Measurements from ENCODE around the gene LUZP2.

The LUZP2 gene

DNA sequence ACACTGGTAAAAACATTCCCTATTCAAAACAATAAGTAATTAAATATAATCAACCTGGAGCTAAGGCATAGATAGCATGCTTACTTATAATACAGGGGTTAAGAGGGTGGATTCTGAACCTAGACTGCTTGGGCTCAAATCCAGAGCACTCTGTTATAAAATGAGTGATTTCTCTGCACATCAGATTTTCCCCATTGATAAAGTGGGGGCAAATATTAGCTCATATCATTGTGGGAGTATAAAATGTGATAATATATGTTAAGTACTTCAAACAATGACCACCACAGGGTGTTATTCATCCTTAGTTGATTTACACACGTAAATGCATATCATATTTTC, 139.4 kb downstream of the LUZP2 start:
- no peak for DNase-seq

DNA sequence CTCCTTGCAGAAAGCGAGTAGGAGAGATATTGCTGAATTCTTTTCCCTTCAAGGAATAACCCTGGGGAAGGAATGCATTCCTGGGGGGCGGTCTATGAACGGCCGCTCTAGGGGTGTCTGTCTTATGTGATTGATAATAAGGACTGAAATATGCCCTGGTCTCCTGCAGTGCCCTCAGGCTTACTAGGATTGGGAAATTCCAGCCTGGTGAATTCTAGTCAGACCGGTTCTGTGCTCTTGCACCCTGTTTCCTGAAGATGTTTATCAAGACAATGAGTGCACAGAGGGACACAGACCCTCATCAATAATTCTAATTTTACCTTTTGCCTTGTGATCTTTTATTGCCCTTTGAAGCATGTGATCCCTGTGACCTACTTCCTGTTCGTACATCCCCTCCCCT, 140.7 kb downstream of the LUZP2 start:
- DNase-seq = no peak

GRCh38 chr11:24642648-24643047, 145.8 kb downstream of the LUZP2 start:
- DNase-seq = no peak

GRCh38 chr11:24645563-24645962, 148.7 kb downstream of the LUZP2 start:
- no peak for DNase-seq

- DNase-seq = no peak
Measured at GRCh38 chr11:24651873-24652272, 155.0 kb downstream of the LUZP2 start.

GRCh38 chr11:24653901-24654300, 157.0 kb downstream of the LUZP2 start:
- DNase-seq = no peak

- no peak for DNase-seq
Measured at GRCh38 chr11:24661331-24661730, 164.5 kb downstream of the LUZP2 start.

- no peak for DNase-seq
Measured at GRCh38 chr11:24664399-24664798, 167.5 kb downstream of the LUZP2 start.

DNA sequence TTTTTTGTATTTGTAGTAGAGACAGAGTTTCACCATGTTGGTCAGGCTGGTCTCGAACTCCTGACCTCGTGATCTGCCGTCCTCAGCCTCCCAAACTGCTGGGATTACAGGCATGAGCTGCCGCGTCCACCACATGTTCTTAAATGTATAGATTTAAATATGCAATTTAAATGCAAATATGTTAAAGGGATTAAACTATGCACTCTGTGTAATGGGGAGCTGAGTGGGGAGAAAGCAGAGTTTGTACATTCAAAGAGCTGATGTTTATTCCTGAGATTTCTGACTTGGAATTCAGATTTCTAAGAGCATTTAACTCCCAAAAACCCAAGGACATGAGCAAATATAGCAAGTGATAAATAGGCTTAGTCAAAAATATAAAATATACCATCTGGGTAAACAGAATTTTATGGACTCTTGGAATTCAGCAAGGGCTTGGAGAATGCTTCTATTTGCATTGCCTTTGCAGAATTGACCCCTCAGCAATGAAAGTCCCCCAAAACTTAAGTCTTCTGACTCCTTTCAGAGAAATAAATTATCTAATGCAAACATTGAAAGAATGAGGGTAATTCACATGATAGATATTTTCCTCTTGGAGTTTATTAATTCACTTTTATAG, 170.6 kb downstream of the LUZP2 start:
- no peak for DNase-seq

DNA sequence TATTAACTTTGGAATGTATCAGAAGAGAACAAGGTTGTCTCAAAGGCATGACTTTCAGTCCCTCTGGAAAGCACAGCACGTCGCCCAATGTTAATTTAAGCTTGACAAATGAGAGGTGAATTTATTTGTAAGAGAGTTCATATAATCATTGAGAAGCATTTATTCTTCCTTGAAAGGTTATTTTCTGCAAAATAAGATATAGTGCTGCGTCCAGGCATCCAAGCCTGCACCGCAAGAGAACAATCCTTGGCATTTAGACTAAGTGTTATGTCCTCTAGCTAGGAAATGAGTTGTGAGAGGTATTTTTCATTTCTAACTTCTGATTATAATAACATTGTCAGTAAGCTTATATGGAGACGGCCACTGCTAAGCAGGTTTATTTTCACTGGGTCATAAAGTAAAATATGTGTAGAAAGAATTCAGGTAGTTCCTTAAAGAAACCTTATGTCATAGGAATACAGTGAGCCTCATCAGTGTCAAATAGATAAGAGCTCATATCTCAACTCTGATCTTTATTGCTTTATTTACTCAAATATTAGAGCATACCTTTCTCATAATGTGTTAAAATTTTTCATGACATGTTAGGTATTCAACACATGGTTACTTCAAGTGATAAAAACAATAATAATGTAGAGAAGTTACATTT, 182.0 kb downstream of the LUZP2 start:
- no peak for DNase-seq

DNA sequence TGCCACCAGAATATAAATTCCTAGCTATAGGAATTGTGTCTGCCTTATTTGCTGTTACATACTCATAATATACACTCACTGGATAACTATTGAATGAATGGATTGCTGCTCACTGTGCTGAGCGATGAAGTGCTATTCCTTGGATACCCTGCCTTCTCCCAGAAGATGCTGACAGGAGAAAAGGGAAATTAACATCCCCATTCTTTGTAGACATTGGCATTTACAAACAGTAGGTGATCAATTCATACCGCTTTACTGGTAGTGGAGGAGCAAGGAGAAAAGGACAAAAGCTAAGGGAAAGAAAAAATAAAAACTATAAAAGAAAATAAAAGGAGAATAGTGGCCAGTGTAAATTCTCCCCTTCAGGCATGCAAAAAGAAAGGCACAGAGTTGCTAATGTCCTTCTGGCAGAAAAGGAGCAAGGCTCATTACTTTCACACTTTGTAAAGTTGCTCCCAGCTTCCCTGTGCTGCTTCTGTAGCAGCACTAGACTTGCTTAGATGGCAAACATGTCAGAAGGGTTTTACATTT, 183.0 kb downstream of the LUZP2 start:
- DNase-seq = no peak

- DNase-seq = no peak
Measured at GRCh38 chr11:24683583-24683982, 186.7 kb downstream of the LUZP2 start.

DNA sequence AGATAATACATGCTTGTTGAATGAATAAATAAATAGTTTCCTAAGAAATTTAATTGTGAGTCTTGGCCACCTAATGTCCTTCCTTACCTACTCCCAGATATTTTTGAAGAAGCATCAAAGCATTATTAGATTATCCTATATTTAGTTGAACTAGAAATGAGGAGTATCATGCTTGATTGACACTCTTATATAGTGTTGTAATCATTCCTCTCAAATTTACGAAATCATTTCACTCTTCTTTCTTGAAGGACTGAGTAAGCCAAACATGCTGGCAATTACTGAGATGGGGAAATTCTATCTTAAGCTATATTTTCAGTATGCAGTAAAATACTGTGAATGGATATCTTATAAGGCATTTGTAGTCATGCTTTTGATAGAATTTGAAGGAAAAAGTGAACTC, 189.0 kb downstream of the LUZP2 start:
- no peak for DNase-seq

DNA sequence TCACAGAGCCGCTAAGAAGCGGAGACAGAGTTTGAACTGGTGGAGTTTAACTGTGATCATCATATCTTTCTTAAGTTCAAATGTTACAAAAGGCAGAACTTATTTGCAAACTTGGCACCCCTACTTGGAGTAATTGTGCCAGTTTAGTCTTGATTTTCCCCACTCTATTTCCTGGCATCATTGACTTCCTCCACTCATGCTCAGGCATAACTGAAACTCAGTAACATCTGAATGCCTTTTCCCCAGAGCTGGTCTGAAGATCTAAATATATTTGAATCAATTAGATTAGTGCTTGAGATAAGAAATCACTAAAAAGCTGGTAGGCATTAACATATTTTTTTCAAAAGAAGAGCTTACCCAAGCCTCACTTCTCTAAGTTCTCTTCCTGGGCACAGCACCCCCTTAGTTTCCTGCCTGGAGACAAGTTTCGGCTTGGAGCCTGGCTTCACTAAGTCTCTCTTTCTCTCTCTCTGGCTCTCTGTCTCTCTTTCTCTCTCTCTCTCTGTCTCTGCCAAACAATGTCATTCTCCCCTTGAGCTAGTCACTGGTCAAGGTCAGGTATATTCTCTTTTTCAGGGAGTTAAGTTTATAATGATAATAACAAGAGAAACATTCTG, 190.8 kb downstream of the LUZP2 start:
- DNase-seq = no peak

DNA sequence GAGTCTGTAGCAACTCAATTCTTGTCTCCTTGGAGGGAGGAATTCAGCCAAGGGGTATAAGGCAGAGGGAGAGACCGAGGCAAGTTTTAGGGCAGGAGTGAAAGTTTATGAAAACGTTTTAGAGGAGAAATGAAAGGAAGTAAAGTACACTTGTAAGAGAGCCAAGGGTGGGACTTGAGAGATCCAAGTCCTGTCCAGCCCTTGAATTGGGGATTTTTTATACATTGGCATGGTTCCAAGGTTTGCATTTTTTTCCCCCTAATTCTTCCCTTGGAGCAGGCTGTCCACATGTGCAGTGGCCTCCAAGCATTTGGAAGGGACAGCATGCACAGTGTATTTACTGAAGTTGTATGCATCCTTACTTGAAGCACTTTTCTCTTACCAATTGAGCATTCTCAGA, 192.1 kb downstream of the LUZP2 start:
- DNase-seq = no peak

- no peak for DNase-seq
Measured at GRCh38 chr11:24697522-24698111, 200.8 kb downstream of the LUZP2 start.

GRCh38 chr11:24704716-24705115, 207.9 kb downstream of the LUZP2 start:
- DNase-seq = no peak

- no peak for DNase-seq
Measured at GRCh38 chr11:24705474-24705873, 208.6 kb downstream of the LUZP2 start.

GRCh38 chr11:24708616-24709015, 211.8 kb downstream of the LUZP2 start:
- no peak for DNase-seq

GRCh38 chr11:24709928-24710565, 213.2 kb downstream of the LUZP2 start:
- no peak for DNase-seq

GRCh38 chr11:24714601-24715000, 217.7 kb downstream of the LUZP2 start:
- DNase-seq = no peak

DNA sequence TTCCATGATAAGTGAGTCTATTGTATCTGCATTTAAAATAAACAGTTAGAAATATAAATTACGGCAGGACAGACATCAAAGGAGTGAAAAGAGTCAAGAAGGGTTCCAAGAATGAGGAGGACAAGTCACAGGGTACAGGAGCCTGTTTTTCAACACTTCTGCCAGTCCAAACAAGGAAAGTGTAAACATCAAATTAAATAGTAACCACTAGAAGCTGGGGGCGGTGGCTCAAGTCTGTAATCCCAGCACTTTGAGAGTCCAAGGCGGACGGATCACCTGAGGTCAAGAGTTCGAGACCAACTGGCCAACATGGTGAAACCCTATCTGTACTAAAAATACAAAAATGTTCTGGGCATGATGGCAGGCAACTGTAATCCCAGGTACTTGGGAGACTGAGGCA, 219.6 kb downstream of the LUZP2 start:
- DNase-seq = no peak

DNA sequence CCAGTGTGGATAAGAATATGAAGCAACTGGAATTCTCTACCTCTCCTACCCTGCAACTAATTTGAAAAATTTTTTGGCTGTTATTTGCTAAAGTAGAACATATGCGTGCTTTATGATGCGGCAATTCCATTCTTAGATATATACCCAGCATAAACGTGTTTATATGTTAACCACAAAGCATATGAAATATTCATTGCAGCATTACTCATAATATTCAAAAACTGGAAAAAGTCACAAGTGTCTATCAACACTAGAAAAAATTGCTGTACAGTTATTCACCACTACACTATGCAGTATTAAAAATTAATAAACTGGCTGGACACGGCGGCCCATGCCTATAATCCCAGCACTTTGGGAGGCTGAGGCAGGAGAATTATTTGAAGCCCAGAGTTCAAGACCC, 226.4 kb downstream of the LUZP2 start:
- no peak for DNase-seq

DNA sequence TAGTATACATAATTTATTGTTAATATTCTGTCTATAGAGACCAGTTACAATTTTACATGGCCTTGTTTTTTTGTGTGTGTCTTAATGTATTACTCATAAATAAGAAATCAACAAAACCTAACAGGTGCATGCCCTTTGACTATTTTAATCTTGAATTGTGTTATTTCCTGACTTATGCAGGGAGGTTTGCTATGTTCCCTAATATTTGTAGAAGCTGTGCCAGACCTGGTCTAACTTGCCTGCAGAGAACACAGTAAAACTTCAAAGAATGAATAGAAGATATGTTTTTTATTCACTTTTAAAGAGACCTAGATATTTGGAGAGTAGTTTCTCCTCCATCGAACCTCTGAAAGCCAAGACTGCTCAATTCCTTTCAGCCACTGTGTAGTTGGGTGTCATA, 234.7 kb downstream of the LUZP2 start:
- no peak for DNase-seq
